Astrocyte (in vitro differentiated cells and primary cell): ENCODE results near the gene TLCD1. TPM values are rescaled to one million over a fixed set of nuclear protein-coding genes. Genes with fewer than 3 reads are reported as not detected.

Experiments
- DNase-seq: peaks from one replicate; pipeline ENCODE4 v3.0.0-alpha.2; 2010; ENCODE audit warnings: low read depth
- FAIRE-seq: peaks from 2 replicates; lab custom pipeline; 2011; peaks lifted over from hg19 to GRCh38; lab: Jason Lieb, UNC
- H2AFZ ChIP-seq: 2 replicates; pipeline ENCODE4 v1.6.0; 2012; ENCODE audit warnings: low read depth, low read length, inconsistent platforms
- H3K27ac ChIP-seq: 2 replicates; pipeline ENCODE4 v1.5.1; 2011; ENCODE audit warnings: low read depth, low read length, inconsistent platforms
- H3K27me3 ChIP-seq: 2 replicates; pipeline ENCODE4 v1.6.0; 2011; ENCODE audit warnings: low read length, inconsistent platforms; ENCODE audit not compliant: insufficient read depth
- H3K36me3 ChIP-seq: 2 replicates; pipeline ENCODE4 v1.5.1; 2011; ENCODE audit warnings: low read length, inconsistent platforms; ENCODE audit not compliant: insufficient read depth
- H3K4me1 ChIP-seq: 2 replicates; pipeline ENCODE4 v1.5.1; 2011; ENCODE audit warnings: low read length, inconsistent platforms; ENCODE audit not compliant: insufficient read depth
- H3K4me2 ChIP-seq: 2 replicates; pipeline ENCODE4 v1.6.0; 2012; ENCODE audit warnings: low read length, inconsistent platforms
- H3K4me3 ChIP-seq: 2 replicates; pipeline ENCODE4 v1.5.1; 2011; ENCODE audit warnings: low read depth, mild to moderate bottlenecking, low read length, inconsistent platforms; ENCODE audit not compliant: insufficient read depth
- H3K79me2 ChIP-seq: 2 replicates; pipeline ENCODE4 v1.6.0; 2012; ENCODE audit warnings: mild to moderate bottlenecking, low read length, inconsistent platforms; ENCODE audit not compliant: insufficient read depth
- H3K9ac ChIP-seq: 2 replicates; pipeline ENCODE4 v1.6.0; 2012; ENCODE audit warnings: mild to moderate bottlenecking, low read length, inconsistent platforms
- H3K9me3 ChIP-seq: 2 replicates; pipeline ENCODE4 v1.5.1; 2012; ENCODE audit warnings: low read depth, mild to moderate bottlenecking, low read length, inconsistent platforms; ENCODE audit not compliant: insufficient read depth
- H4K20me1 ChIP-seq: 2 replicates; pipeline ENCODE4 v1.6.0; 2012; ENCODE audit warnings: low read length, inconsistent platforms; ENCODE audit not compliant: insufficient read depth
- H3K27ac Mint-ChIP-seq: one replicate; pipeline ENCODE4 v1.8.0; 2021; ENCODE audit warnings: mild to moderate bottlenecking, mixed read lengths; ENCODE audit not compliant: unreplicated experiment
- H3K27me3 Mint-ChIP-seq: one replicate; pipeline ENCODE4 v1.8.0; 2021; ENCODE audit warnings: low read depth, mixed read lengths; ENCODE audit not compliant: unreplicated experiment
- H3K36me3 Mint-ChIP-seq: one replicate; pipeline ENCODE4 v1.8.0; 2021; ENCODE audit warnings: low read depth, mixed read lengths; ENCODE audit not compliant: unreplicated experiment
- H3K4me1 Mint-ChIP-seq: one replicate; pipeline ENCODE4 v1.8.0; 2021; ENCODE audit warnings: low read depth, mixed read lengths; ENCODE audit not compliant: unreplicated experiment
- H3K4me3 Mint-ChIP-seq: one replicate; pipeline ENCODE4 v1.8.0; 2021; ENCODE audit warnings: mild to moderate bottlenecking, moderate library complexity, mixed read lengths; ENCODE audit not compliant: unreplicated experiment
- H3K9me3 Mint-ChIP-seq: one replicate; pipeline ENCODE4 v1.8.0; 2021; ENCODE audit warnings: mild to moderate bottlenecking, mixed read lengths; ENCODE audit not compliant: unreplicated experiment
- CTCF ChIP-seq: IDR thresholded peaks from 2 replicates; pipeline ENCODE4 v1.5.1; 2011; ENCODE audit warnings: low read depth, mild to moderate bottlenecking, inconsistent platforms, low read length, moderate library complexity; ENCODE audit not compliant: insufficient read depth
- EZH2 ChIP-seq: IDR thresholded peaks from 2 replicates; pipeline ENCODE4 v1.6.1; 2012; ENCODE audit warnings: mild to moderate bottlenecking, low read length, inconsistent platforms; ENCODE audit not compliant: insufficient read depth
- total RNA-seq: library from RNA; stranded (reverse); gene quantifications from 2 replicates; pipeline ENCODE4 v1.2.1, GENCODE V29; 2021

Gene TLCD1
- total RNA-seq, 1 donor from 2014 or later, result 25.1 TPM

GRCh38 chr17:28702752-28703150 is 23.3 kb downstream of the TLCD1 start:
- Histone ChIP-seq H3K4me2 (no peak overlapping the region), H3K9me3 (no peaks in the 10 kb centered on the region), H3K36me3 (peaks cover 42% of the 10 kb centered on the region), H2AFZ (no peak overlapping the region), H3K9ac (no peak overlapping the region), H3K4me3 (no peak overlapping the region), H3K4me1 (no peaks in the 10 kb centered on the region), H3K27ac (no peak overlapping the region), H3K79me2 (no peaks in the 10 kb centered on the region), H3K27me3 (no peaks in the 10 kb centered on the region), H4K20me1 (peaks cover 41% of the 10 kb centered on the region)
- Mint-ChIP-seq H3K36me3 (peaks cover 31% of the 10 kb centered on the region), H3K27ac (no peak overlapping the region), H3K27me3 (no peaks in the 10 kb centered on the region), H3K4me1 (no peaks in the 10 kb centered on the region), H3K4me3 (no peak overlapping the region), H3K9me3 (no peaks in the 10 kb centered on the region)
- TF ChIP-seq EZH2 (no peak), CTCF (no peak)
- FAIRE-seq (no peak), DNase-seq (no peak)

- DNase-seq, result no peak
- Histone ChIP-seq H3K9ac (no peak overlapping the region), H2AFZ (no peak overlapping the region), H3K9me3 (no peaks in the 10 kb centered on the region), H3K4me3 (no peak overlapping the region), H3K36me3 (peaks cover 47% of the 10 kb centered on the region), H4K20me1 (peaks cover 41% of the 10 kb centered on the region), H3K27ac (no peak overlapping the region), H3K4me2 (no peak overlapping the region), H3K27me3 (no peaks in the 10 kb centered on the region), H3K4me1 (no peaks in the 10 kb centered on the region), H3K79me2 (no peaks in the 10 kb centered on the region)
- FAIRE-seq, result no peak
- H3K4me1 Mint-ChIP-seq, result no peaks in the 10 kb centered on the region
- no peaks in the 10 kb centered on the region for H3K9me3 Mint-ChIP-seq
- H3K27me3 Mint-ChIP-seq, result no peaks in the 10 kb centered on the region
- no peak overlapping the region for H3K4me3 Mint-ChIP-seq
- H3K36me3 Mint-ChIP-seq, result peaks cover 34% of the 10 kb centered on the region
- TF ChIP-seq CTCF (no peak), EZH2 (no peak)
- no peak overlapping the region for H3K27ac Mint-ChIP-seq
Measured at GRCh38 chr17:28702026-28702751, 23.8 kb downstream of the TLCD1 start.

- no peak overlapping the region for H3K4me3 ChIP-seq
- no peaks in the 10 kb centered on the region for H3K9me3 Mint-ChIP-seq
- no peaks in the 10 kb centered on the region for H3K4me1 Mint-ChIP-seq
- no peak overlapping the region for H2AFZ ChIP-seq
- FAIRE-seq, result no peak
- no peak overlapping the region for H3K9ac ChIP-seq
- H3K9me3 ChIP-seq, result no peaks in the 10 kb centered on the region
- H3K27ac ChIP-seq, result no peak overlapping the region
- no peaks in the 10 kb centered on the region for H3K79me2 ChIP-seq
- no peak for DNase-seq
- H3K36me3 ChIP-seq, result peaks cover 51% of the 10 kb centered on the region
- H3K27me3 Mint-ChIP-seq, result no peaks in the 10 kb centered on the region
- H3K27ac Mint-ChIP-seq, result no peak overlapping the region
- H3K36me3 Mint-ChIP-seq, result peaks cover 31% of the 10 kb centered on the region
- H4K20me1 ChIP-seq, result peaks cover 41% of the 10 kb centered on the region
- no peaks in the 10 kb centered on the region for H3K4me1 ChIP-seq
- no peaks in the 10 kb centered on the region for H3K27me3 ChIP-seq
- TF ChIP-seq EZH2 (no peak), CTCF (no peak)
- no peak overlapping the region for H3K4me2 ChIP-seq
- H3K4me3 Mint-ChIP-seq, result peak overlapping the region; percentile 27
Measured at GRCh38 chr17:28700830-28701492, 25.1 kb downstream of the TLCD1 start.
